GM12878 (cell line): ENCODE data around the gene ERICH2.

ENCODE experiments used
- CBX3 ChIP-seq: fragments of 200-600 bp; sonication (generic); IDR thresholded peaks from 2 replicates; pipeline ENCODE4 v1.6.1; 2016; ENCODE audit warnings: low read depth, borderline replicate concordance
- POLR2A ChIP-seq: IDR thresholded peaks from 2 replicates; pipeline ENCODE4 v1.6.1; 2011; ENCODE audit warnings: low read depth, mild to moderate bottlenecking, low read length
- TF ChIP-seq, protein P1 (sequence below), 3 experiments: IDR thresholded peaks in 2 of 3; conservative IDR thresholded peaks in 1 of 3; 2 replicates each; pipeline ENCODE4 v1.5.1; 2011; ENCODE audit warnings: low read depth in 3 of 3, low read length in 3 of 3, mild to moderate bottlenecking in 3 of 3, control low read depth in 2 of 3, moderate library complexity in 2 of 3, inconsistent platforms in 1 of 3, mixed read lengths in 1 of 3; ENCODE audit not compliant: control insufficient read depth in 2 of 3, insufficient read depth in 1 of 3; ENCODE audit errors: extremely low read depth in 1 of 3

GRCh38 chr2:170739507-170740046 is 30.6 kb upstream of the ERICH2 start:
- TF ChIP-seq CBX3, result no peak
- no peak for TF ChIP-seq POLR2A
- TF ChIP-seq, protein P1, sequence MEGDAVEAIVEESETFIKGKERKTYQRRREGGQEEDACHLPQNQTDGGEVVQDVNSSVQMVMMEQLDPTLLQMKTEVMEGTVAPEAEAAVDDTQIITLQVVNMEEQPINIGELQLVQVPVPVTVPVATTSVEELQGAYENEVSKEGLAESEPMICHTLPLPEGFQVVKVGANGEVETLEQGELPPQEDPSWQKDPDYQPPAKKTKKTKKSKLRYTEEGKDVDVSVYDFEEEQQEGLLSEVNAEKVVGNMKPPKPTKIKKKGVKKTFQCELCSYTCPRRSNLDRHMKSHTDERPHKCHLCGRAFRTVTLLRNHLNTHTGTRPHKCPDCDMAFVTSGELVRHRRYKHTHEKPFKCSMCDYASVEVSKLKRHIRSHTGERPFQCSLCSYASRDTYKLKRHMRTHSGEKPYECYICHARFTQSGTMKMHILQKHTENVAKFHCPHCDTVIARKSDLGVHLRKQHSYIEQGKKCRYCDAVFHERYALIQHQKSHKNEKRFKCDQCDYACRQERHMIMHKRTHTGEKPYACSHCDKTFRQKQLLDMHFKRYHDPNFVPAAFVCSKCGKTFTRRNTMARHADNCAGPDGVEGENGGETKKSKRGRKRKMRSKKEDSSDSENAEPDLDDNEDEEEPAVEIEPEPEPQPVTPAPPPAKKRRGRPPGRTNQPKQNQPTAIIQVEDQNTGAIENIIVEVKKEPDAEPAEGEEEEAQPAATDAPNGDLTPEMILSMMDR (IDR thresholded peaks at IDR 0.05 in 2 of 3, conservative IDR thresholded peaks at IDR 0.05 in 1 of 3; ENCODE audit: control insufficient read depth in 2 of 3, extremely low read depth in 1 of 3, insufficient read depth in 1 of 3, low read depth in 3 of 3, low read length in 3 of 3), result no peak
